Lung (tissue), 16 donors: ENCODE measurements around the gene LRTM2. TPM values are rescaled to one million over a fixed set of nuclear protein-coding genes. Genes with fewer than 3 reads are reported as not detected.
A peak's percentile ranks its signal among the peaks of the same experiment; 100 is the strongest.

Experiments used
- ATAC-seq: fragments of 200-7000 bp; cut with Tn5 transposase; one replicate; pipeline ENCODE4 v1.9.1; 2020; ENCODE audit warnings: moderate number of reproducible peaks; ENCODE audit not compliant: insufficient read depth, low FRiP score
- DNase-seq, 3 donors: peaks; one replicate each; pipeline ENCODE4 v3.0.0-alpha.2; 2013 to 2017
- H3K27ac ChIP-seq, 2 donors: one replicate each; pipeline ENCODE4 v1.5.1; 2013; ENCODE audit warnings: mild to moderate bottlenecking in 2 of 2, moderate library complexity in 2 of 2, control low read depth in 1 of 2, inconsistent platforms in 1 of 2, low read depth in 1 of 2, low read length in 1 of 2
- H3K27me3 ChIP-seq, 3 donors: one replicate each; pipeline ENCODE4 v1.5.1; 2013; ENCODE audit warnings: low read length in 2 of 3; ENCODE audit not compliant: control insufficient read depth in 3 of 3, insufficient read depth in 3 of 3
- H3K36me3 ChIP-seq, 4 donors: one replicate each; pipeline ENCODE4 v1.5.1; 2013; ENCODE audit warnings: low read length in 4 of 4, mild to moderate bottlenecking in 1 of 4, moderate library complexity in 1 of 4; ENCODE audit not compliant: control insufficient read depth in 4 of 4, insufficient read depth in 4 of 4
- H3K4me1 ChIP-seq, 5 donors: one replicate each; pipeline ENCODE4 v1.5.1; 2013; ENCODE audit warnings: low read length in 5 of 5, mild to moderate bottlenecking in 2 of 5, moderate library complexity in 1 of 5; ENCODE audit not compliant: control insufficient read depth in 5 of 5, insufficient read depth in 5 of 5
- H3K4me3 ChIP-seq: one replicate; pipeline ENCODE4 v1.5.1; 2013; ENCODE audit warnings: mild to moderate bottlenecking, control low read depth, moderate library complexity
- H3K9ac ChIP-seq, 2 donors: one replicate each; pipeline ENCODE4 v1.5.1; 2013; ENCODE audit warnings: low read length in 2 of 2, control low read depth in 1 of 2; ENCODE audit not compliant: insufficient read depth in 1 of 2
- H3K9me3 ChIP-seq, 4 donors: one replicate each; pipeline ENCODE4 v1.5.1; 2013; ENCODE audit warnings: low read length in 3 of 4, mild to moderate bottlenecking in 1 of 4, moderate library complexity in 1 of 4; ENCODE audit not compliant: control insufficient read depth in 4 of 4, insufficient read depth in 3 of 4
- WGBS, 2 donors: extraction: QIAGEN DNeasy Blood & Tissue Kit; methylation state at CpG; one replicate each; pipeline ENCODE4 v1.1.7; 2013; 5-methylcytosine and 5-hydroxymethylcytosine counted together
- long read RNA-seq, 5 donors: transcript quantifications; one replicate each; lab custom pipeline, GENCODE V29; 2026
- polyA plus RNA-seq, 2 donors: library from polyadenylated mRNA; stranded (reverse); fragments of 200-250 nt; gene quantifications; one replicate each; pipeline ENCODE4 v1.2.1, GENCODE V29; 2013
- total RNA-seq, 2 donors: library from RNA; depleted of rRNA in 1 of 2; stranded (reverse); fragments of >200 nt in 1 of 2; gene quantifications; one replicate each; pipeline ENCODE4 v1.2.1, GENCODE V29; 2014 to 2021
- TF ChIP-seq, protein P1 (sequence below): IDR thresholded peaks from 2 replicates; pipeline ENCODE4 v1.5.1; 2012; ENCODE audit warnings: mild to moderate bottlenecking; ENCODE audit errors: control extremely low read depth, extremely low read depth
- donor health status: control.
- donor health status: control.
- donor health status: Bipolar disorder and iron deficiency.
- donor health status: healthy.
- donor health status: DM: yes; HTN: yes; CAD: no.

Gene LRTM2
- total RNA-seq = not detected
- polyA plus RNA-seq = under 1 TPM; 0.01 to 0.06 TPM
- long read RNA-seq, donor 1 = 0 reads
- long read RNA-seq, donor 2 = 0 reads
- long read RNA-seq, donor 3 = 0 reads
- long read RNA-seq, donor 4 = 0 reads
- long read RNA-seq, donor 5 = 0 reads

DNA sequence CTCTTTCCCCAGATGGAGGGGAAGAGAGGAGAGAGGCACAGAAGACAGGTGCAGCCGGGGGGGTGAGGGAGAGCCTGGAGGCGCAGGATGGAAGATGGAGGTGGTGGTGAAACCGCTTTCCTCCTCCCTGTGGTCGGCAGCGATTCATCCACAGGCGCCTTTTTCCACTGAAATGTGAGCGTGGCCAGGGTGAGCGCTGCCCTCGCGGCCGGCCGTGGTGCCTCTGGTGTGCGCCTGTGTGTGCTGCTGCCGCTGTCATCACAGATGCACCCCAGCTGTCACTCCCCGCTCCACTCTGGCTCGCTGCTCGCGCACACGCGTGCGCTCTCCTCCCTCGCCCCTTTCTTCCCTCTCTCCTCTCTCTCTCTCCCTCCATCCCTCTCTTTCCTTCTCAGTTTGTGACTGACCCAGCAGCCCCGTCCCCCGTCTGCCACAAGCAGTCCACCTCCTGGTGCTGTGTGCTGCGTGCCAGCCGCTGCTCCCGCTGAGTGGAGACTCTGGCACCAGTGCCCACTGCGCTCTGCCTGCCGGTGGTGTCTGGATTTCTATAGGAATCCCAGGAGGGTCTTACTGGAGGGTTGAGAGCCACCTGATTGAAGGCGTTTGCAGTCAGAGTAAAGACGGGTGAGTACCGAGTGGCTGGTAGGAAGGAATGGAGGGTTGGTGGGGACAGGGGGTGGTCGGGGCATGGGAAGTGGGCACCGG is at the start of gene LRTM2:
TSS of gene LRTM2 (plus strand) at position 375 of the 705 bp plus-strand sequence. CDS start 7,584 bp downstream, outside the sequence.
- Histone ChIP-seq H3K9me3 (peaks cover 0 to 5% (median 0%) of the 10 kb centered on the region in 4 donors), H3K27me3 (peaks cover 15 to 63% (median 34%) of the 10 kb centered on the region in 3 donors), H3K9ac (no peak within 1 kb of the TSS), H3K27ac (no peak within 1 kb of the TSS), H3K4me3 (no peak within 1 kb of the TSS), H3K36me3 (no peaks in the 10 kb centered on the region), H3K4me1 (peaks cover 0 to 2% (median 0%) of the 10 kb centered on the region in 5 donors)
- peak in 2 of 3 donors; percentile 41 to 57 for DNase-seq
- WGBS, 2 donors = 15 to 16% methylated on average over 33 to 34 of the region's 34 CpGs
- ATAC-seq = no peak
- TF ChIP-seq, protein P1, sequence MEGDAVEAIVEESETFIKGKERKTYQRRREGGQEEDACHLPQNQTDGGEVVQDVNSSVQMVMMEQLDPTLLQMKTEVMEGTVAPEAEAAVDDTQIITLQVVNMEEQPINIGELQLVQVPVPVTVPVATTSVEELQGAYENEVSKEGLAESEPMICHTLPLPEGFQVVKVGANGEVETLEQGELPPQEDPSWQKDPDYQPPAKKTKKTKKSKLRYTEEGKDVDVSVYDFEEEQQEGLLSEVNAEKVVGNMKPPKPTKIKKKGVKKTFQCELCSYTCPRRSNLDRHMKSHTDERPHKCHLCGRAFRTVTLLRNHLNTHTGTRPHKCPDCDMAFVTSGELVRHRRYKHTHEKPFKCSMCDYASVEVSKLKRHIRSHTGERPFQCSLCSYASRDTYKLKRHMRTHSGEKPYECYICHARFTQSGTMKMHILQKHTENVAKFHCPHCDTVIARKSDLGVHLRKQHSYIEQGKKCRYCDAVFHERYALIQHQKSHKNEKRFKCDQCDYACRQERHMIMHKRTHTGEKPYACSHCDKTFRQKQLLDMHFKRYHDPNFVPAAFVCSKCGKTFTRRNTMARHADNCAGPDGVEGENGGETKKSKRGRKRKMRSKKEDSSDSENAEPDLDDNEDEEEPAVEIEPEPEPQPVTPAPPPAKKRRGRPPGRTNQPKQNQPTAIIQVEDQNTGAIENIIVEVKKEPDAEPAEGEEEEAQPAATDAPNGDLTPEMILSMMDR = no peak

GRCh38 chr12:1773937-1774655 is 46.3 kb upstream of the LRTM2 start:
- peaks cover 0 to 16% (median under 1%) of the 10 kb centered on the region in 5 donors for H3K4me1 ChIP-seq
- DNase-seq (no peak), ATAC-seq (no peak)
- H3K9me3 ChIP-seq = no peaks in the 10 kb centered on the region
- H3K27ac ChIP-seq = no peak overlapping the region
- peaks cover 4 to 15% (median 7%) of the 10 kb centered on the region in 4 donors for H3K36me3 ChIP-seq
- TF ChIP-seq, protein P1 = no peak
- H3K9ac ChIP-seq = no peak overlapping the region
- no peaks in the 10 kb centered on the region for H3K27me3 ChIP-seq
- no peak overlapping the region for H3K4me3 ChIP-seq
- WGBS, 2 donors = 79 to 84% methylated on average over 4 of the region's 4 CpGs

GRCh38 chr12:1776170-1776921 is 44.0 kb upstream of the LRTM2 start:
- H3K27me3 ChIP-seq = no peaks in the 10 kb centered on the region
- H3K9me3 ChIP-seq = no peaks in the 10 kb centered on the region
- no peak for ATAC-seq
- DNase-seq = no peak
- H3K36me3 ChIP-seq = peaks cover 4 to 12% (median 9%) of the 10 kb centered on the region in 4 donors
- 93 to 96% methylated on average over 4 of the region's 4 CpGs for WGBS, 2 donors
- TF ChIP-seq, protein P1 = no peak
- no peak overlapping the region for H3K9ac ChIP-seq
- H3K27ac ChIP-seq = no peak overlapping the region
- peaks cover 0 to 24% (median 11%) of the 10 kb centered on the region in 5 donors for H3K4me1 ChIP-seq
- H3K4me3 ChIP-seq = no peak overlapping the region
